ENCODE measurements around the gene GM2A.

DNA sequence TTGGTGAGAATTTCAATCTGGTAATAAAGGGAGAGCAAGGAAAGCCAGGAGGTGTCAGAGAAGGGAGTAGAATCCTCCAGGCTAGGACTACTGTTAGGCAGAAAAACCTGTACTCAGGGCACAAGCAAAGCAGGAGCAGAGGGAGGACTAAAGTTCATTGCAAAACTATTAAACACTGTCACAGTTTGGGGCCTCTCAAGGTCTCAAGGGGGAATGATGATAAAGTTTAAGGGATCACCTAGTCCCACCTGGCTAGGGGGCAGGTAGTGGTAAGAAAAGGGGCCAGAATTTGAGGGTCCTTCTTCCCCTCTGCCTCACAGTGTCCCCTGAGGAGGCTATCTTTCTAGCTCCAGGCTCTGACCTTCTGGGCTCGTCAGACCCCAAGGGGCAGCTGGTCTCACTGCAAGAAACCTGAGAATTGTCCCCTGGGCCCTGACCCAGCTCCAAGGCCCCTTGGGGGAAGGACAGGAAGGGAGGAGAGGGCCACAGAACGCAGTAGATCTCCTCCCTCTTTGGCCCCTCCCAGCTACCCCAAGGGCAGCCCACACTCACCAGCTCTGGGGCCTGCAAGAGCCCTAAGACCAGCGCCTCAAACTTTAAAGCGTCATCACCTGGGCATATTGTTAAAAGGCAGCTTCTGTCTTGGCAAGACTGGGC is 30.1 kb upstream of the GM2A start:
- TF ChIP-seq EP300 (IDR thresholded peaks at IDR 0.05) (no peak), POLR2A (IDR thresholded peaks at IDR 0.05) (no peak)
